ENCODE measurements around the gene GRK1.
A peak's percentile ranks its signal among the peaks of the same experiment; 100 is the strongest.

The GRK1 gene

GRCh38 chr13:113756441-113757097, 89.5 kb downstream of the GRK1 start:
- no peak for TF ChIP-seq CTCF (IDR thresholded peaks at IDR 0.05; ENCODE audit: control extremely low read depth, extremely low read depth, low read depth, missing control alignments)
- POLR2A ChIA-PET, result no interaction called here
- no peak for DNase-seq (ENCODE audit: extremely low spot score)
- CTCF ChIA-PET, result no interaction called here

GRCh38 chr13:113758651-113759524, 91.9 kb downstream of the GRK1 start, which contains the start of gene TMEM255B:
Gene TMEM255B (plus strand): TSS chr13:113759226. CDS start chr13:113759270, 44 bp downstream.
- peak; percentile 92 for DNase-seq (ENCODE audit: extremely low spot score)
- ChIA-PET POLR2A (no interaction called here), CTCF (no interaction called here)
- TF ChIP-seq CTCF (IDR thresholded peaks at IDR 0.05; ENCODE audit: control extremely low read depth, extremely low read depth, low read depth, missing control alignments), result no peak

DNA sequence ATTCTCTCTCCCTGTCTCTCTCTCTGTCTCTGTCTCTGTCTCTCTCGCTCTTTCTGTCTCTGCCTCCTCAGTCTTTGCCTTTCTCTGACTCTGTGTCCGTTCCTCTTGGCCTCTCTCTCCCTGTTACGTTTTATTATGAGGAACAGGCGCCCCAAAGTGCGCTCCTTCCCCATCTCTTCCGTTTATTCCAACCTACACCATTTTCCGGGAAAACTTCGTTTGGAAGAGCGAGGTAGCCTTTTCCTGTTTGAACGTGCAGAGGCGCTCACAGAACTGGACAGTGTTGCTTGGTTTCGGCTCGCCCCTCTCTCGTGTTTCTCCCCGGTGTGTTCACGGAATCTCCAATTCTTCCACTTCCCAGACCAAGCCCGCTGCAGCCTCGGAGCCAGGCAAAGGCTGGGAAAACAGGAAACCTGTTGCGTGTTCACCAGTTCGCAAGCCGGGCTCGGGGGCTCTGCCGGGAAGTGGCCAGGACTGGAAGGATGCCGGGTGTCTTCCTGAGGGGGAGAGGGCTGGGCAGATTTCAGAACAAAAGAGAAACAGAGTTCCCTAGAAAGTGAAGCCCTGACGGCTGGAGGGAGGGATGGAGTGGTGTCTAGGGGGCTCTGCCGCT, 92.6 kb downstream of the GRK1 start:
- ChIA-PET POLR2A (no interaction called here), CTCF (no interaction called here)
- no peak for TF ChIP-seq CTCF (IDR thresholded peaks at IDR 0.05; ENCODE audit: control extremely low read depth, extremely low read depth, low read depth, missing control alignments)
- no peak for DNase-seq (ENCODE audit: extremely low spot score)

GRCh38 chr13:113761136-113761535, 94.1 kb downstream of the GRK1 start:
- no peak for TF ChIP-seq CTCF (IDR thresholded peaks at IDR 0.05; ENCODE audit: control extremely low read depth, extremely low read depth, low read depth, missing control alignments)
- no peak for DNase-seq (ENCODE audit: extremely low spot score)
- POLR2A ChIA-PET, result no interaction called here
- CTCF ChIA-PET, result no interaction called here

GRCh38 chr13:113762075-113762474, 95.1 kb downstream of the GRK1 start:
- no peak for TF ChIP-seq CTCF (IDR thresholded peaks at IDR 0.05; ENCODE audit: control extremely low read depth, extremely low read depth, low read depth, missing control alignments)
- CTCF ChIA-PET, result no interaction called here
- no peak for DNase-seq (ENCODE audit: extremely low spot score)
- POLR2A ChIA-PET, result no interaction called here

- ChIA-PET CTCF (no interaction called here), POLR2A (no interaction called here)
- no peak for TF ChIP-seq CTCF (IDR thresholded peaks at IDR 0.05; ENCODE audit: control extremely low read depth, extremely low read depth, low read depth, missing control alignments)
- DNase-seq (ENCODE audit: extremely low spot score), result no peak
Observed at GRCh38 chr13:113762538-113762937, 95.5 kb downstream of the GRK1 start.
